Esophagus squamous epithelium (tissue), 5 donors: ENCODE data around the gene ITGB2. TPM values are rescaled to one million over a fixed set of nuclear protein-coding genes. Genes with fewer than 3 reads are reported as not detected.
"Not testable (repeated sequence)": the region's sequence is repeated elsewhere in the genome, so short reads cannot be mapped to it uniquely, and the experiment has no call there.

Experiments
- DNase-seq: peaks from one replicate; lab custom pipeline; 2025; lab: John Stamatoyannopoulos, UW
- H3K27ac ChIP-seq, 4 donors: fragments of 200-600 bp; sonication (generic); one replicate each; pipeline ENCODE4 v1.5.1; 2016 to 2019; ENCODE audit warnings: mild to moderate bottlenecking in 1 of 4
- H3K27me3 ChIP-seq, 4 donors: fragments of 200-600 bp; sonication (generic); 1 replicate in 3 of 4; 2 replicates in 1 of 4; pipeline versions ENCODE4 v1.5.1 to v1.6.0; 2017 to 2021; ENCODE audit warnings: antibody characterized with exemption in 1 of 4
- H3K36me3 ChIP-seq, 3 donors: fragments of 200-600 bp; sonication (generic); one replicate each; pipeline ENCODE4 v1.5.1; 2016 to 2019
- H3K4me1 ChIP-seq, 3 donors: fragments of 200-600 bp; sonication (generic); one replicate each; pipeline ENCODE4 v1.5.1; 2017 to 2019
- H3K4me3 ChIP-seq, 4 donors: fragments of 200-600 bp; sonication (generic); 1 replicate in 3 of 4; 2 replicates in 1 of 4; pipeline ENCODE4 v1.5.1; 2016 to 2019; ENCODE audit warnings: mild to moderate bottlenecking in 2 of 4, moderate library complexity in 1 of 4
- H3K9me3 ChIP-seq, 3 donors: fragments of 200-600 bp; sonication (generic); one replicate each; pipeline ENCODE4 v1.5.1; 2016 to 2019
- POLR2A ChIP-seq, 4 donors: fragments of 450-650 bp; IDR thresholded peaks; one replicate each; pipeline ENCODE4 v1.6.1; 2017; ENCODE audit warnings: antibody characterized with exemption in 4 of 4, mild to moderate bottlenecking in 4 of 4, moderate library complexity in 3 of 4
- WGBS, 2 donors: methylation state at CpG; one replicate each; pipeline ENCODE4 v1.1.5; 2018; 5-methylcytosine and 5-hydroxymethylcytosine counted together
- intact Hi-C: fragments of 100-400 bp; cut with DNase I; formaldehyde crosslinking; loops from one replicate; pipeline ENCODE4 v1.15.0; 2022
- total RNA-seq, 4 donors: library from RNA; depleted of rRNA; stranded (reverse); fragments of >200 nt; gene quantifications; one replicate each; pipeline ENCODE4 v1.1.0, GENCODE V29; 2016
- TF ChIP-seq, protein P1 (sequence below), 6 experiments: fragments of 450-650 bp in 4 of 6; fragments of 200-600 bp in 2 of 6; sonication (generic) in 2 of 6; IDR thresholded peaks; one replicate each; pipeline ENCODE4 v1.5.1; 2016 to 2019; ENCODE audit warnings: antibody characterized with exemption in 6 of 6, mild to moderate bottlenecking in 4 of 6, moderate library complexity in 4 of 6
- donor health status: DM: yes; HTN: yes; CAD: no.

The ITGB2 gene
- total RNA-seq, 4 donors from 2014 or later, result 6.6 to 47.1 (median 18.5) TPM

DNA sequence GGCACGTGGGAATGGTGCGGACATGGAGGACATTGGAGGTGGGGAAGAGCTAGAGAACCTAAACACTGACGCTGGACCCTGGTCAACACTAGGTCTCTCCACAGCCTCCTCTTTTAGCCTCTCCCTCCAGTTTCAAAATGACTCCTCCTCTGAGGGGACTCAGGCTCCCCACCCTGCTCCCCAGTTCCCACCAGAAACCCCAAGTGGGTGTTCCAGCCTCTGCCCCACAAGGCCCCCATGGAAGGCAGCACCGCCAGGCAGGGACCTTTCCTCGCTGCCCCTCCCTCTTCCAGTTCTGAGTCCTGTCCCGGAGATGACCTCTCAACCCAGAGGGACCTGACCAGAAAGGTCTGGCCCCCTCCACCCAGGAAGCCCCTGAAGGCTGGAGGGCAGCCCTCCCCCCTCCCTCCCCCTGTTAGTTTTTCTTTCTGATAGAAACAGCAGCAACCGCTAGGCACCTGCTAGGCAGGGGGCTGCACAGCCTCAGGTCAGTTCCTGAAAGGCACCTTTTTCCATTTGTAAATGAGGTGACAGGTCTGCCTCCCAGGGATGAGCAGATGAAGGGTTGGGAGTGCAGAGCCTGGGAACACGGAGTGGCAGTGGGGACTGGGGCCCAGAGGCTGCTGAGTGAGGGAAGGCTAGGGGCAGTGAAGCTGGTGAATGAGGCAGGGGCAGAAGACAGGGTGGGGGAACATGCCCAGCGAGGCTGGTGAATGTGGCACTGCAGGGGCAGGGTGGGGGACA lies 9.3 kb upstream of the ITGB2 start:
- intact Hi-C loops, result loop anchor here (5.0 kb wide), 2 partner anchors 38 to 133 kb away; no protein-coding TSS in a partner anchor
- no peak for DNase-seq

DNA sequence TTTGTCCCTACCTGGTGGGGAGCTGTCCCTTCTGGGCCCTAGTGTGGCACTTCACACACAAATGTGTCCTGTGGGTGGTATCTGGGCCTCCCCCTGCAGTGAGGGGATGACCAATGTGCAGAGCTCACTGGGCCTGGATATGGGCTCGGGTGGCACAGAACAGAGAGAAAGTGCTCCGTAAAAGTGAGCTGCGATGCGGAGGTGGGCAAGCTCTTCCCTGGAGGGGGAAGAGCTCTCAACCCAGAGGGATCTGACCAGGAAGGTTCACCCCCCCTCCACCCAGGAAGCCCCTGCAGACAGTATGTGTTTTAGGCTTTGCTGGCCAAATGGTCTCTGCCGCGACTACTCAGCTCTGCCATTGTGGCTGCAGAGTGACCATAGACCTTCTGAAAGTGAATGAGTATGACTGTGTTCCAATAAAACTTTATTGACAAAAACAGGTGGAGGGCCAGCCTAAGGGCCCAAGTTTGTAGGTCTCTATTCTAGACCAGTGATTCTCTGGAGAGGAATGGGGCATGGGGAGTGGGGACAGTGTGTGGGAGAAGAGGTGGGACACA lies 8.6 kb upstream of the ITGB2 start:
- no peak for DNase-seq
- TF ChIP-seq POLR2A (IDR thresholded peaks at IDR 0.05), result no peak
- TF ChIP-seq, protein P1, sequence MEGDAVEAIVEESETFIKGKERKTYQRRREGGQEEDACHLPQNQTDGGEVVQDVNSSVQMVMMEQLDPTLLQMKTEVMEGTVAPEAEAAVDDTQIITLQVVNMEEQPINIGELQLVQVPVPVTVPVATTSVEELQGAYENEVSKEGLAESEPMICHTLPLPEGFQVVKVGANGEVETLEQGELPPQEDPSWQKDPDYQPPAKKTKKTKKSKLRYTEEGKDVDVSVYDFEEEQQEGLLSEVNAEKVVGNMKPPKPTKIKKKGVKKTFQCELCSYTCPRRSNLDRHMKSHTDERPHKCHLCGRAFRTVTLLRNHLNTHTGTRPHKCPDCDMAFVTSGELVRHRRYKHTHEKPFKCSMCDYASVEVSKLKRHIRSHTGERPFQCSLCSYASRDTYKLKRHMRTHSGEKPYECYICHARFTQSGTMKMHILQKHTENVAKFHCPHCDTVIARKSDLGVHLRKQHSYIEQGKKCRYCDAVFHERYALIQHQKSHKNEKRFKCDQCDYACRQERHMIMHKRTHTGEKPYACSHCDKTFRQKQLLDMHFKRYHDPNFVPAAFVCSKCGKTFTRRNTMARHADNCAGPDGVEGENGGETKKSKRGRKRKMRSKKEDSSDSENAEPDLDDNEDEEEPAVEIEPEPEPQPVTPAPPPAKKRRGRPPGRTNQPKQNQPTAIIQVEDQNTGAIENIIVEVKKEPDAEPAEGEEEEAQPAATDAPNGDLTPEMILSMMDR (IDR thresholded peaks at IDR 0.05), result no peak
- Histone ChIP-seq H3K9me3 (no peaks in the 10 kb centered on the region), H3K4me3 (no peak overlapping the region), H3K27ac (no peak overlapping the region), H3K4me1 (peaks cover 53 to 75% (median 53%) of the 10 kb centered on the region in 3 donors), H3K36me3 (no peaks in the 10 kb centered on the region), H3K27me3 (peaks cover 11 to 81% (median 22%) of the 10 kb centered on the region in 4 donors)
- no CpG with 5 or more reads among the region's 6 CpGs for WGBS, 2 donors
- intact Hi-C loops, result loop anchor here (5.0 kb wide), 1 partner anchor 132 kb away; no protein-coding TSS in a partner anchor

More for the DNA sequence above, 9.3 kb upstream of the ITGB2 start:
- Histone ChIP-seq H3K27ac (peak overlapping the region in 1 of 4 donors; percentile 50), H3K9me3 (no peaks in the 10 kb centered on the region), H3K27me3 (peaks cover 11 to 88% (median 22%) of the 10 kb centered on the region in 4 donors), H3K4me1 (peaks cover 51 to 69% (median 53%) of the 10 kb centered on the region in 3 donors), H3K36me3 (no peaks in the 10 kb centered on the region), H3K4me3 (no peak overlapping the region)
- WGBS, 2 donors, result 70 to 81% methylated on average over 4 to 8 of the region's 9 CpGs
- no peak for TF ChIP-seq POLR2A (IDR thresholded peaks at IDR 0.05)
- TF ChIP-seq, protein P1 (IDR thresholded peaks at IDR 0.05), result no peak

DNA sequence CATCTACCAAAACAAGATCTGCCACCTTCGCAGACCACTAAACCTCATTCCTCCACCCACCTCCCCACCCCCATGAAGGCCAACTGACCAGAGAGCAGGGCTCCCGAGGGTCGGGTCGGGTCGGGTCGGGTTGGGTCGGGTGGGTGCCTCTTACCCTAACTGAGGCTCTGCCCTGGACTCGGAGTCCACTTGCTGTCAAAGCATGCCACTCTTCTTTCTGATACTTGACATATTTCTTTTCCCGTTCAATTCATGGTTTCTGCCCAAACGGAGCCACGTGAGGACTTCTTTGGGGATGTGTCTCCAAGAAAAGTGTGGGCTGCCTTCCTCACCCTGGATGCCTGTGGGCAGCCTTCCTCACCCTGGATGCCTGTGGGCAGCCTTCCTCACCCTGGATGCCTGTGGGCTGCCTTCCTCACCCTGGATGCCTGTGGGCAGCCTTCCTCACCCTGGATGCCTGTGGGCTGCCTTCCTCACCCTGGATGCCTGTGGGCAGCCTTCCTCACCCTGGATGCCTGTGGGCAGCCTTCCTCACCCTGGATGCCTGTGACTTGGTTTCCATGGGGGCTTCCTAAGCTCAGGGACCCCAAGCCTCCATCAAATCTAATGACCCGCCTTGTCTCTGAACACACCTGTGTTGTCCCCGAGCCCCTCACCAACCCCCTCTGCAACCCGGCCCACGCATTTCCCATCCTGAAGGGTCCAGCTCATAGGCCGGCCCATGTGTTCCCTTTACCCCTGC lies 8.0 kb upstream of the ITGB2 start:
- H3K9me3 ChIP-seq, DNase-seq, H3K36me3 ChIP-seq: not testable (repeated sequence)
- peaks cover 53 to 75% (median 53%) of the 10 kb centered on the region in 3 donors for H3K4me1 ChIP-seq
- WGBS, 2 donors, result 61 to 72% methylated on average over 10 to 12 of the region's 16 CpGs
- peak overlapping the region in 2 of 4 donors; percentile 42 to 65 for H3K27ac ChIP-seq
- peak overlapping the region in 1 of 4 donors; percentile 48 for H3K4me3 ChIP-seq
- intact Hi-C loops, result loop anchor here (5.0 kb wide), 1 partner anchor 131 kb away; no protein-coding TSS in a partner anchor
- peaks cover 11 to 75% (median 21%) of the 10 kb centered on the region in 4 donors for H3K27me3 ChIP-seq

DNA sequence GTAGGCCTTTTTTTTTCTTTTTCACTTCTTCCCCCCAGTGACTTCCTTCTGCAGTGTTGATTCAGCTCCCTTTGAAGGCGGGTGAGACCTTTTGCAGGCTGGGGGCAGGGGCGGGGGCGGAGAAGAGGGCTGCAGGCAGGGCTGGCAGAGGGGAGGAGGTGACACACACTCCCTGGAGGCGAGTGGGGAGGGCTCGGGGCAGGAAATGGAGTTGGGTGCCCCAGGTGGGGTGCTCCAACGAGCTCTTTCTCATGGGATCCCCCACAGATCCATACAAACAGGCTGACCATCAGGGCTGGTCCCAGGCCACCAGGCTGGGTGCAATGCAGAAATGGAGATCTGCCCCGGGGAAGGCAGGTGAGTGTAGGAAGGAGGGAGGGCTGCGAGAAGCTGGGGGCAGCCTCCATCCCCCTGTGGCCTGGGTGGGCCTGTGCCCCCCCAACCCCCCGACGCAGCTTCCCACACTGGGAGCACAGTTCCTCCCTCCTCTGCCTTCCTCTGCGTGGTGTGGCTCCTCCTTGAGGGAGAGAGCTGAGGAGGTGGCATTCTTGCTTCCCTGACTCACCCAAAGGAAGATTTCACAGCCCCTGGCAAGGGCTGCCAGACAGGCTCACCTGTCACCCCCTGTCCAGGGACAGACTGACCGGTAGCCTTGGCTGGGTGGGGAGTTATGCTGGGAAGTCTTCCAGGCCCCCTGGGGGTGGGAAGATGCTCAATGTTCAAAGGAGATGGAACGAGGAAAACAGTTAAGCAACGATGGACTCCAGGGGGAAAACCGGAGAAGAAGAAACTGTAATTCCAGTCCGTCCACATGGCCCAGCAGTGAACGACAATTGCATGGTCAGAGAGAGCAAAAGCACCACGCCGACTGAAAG lies 7.1 kb upstream of the ITGB2 start:
- Histone ChIP-seq H3K9me3 (no peaks in the 10 kb centered on the region), H3K27me3 (peaks cover 11 to 67% (median 17%) of the 10 kb centered on the region in 4 donors), H3K4me3 (peak overlapping the region in 2 of 4 donors; percentile 16 to 48), H3K27ac (peak overlapping the region; percentile 31 to 65 (median 44)), H3K4me1 (peaks cover 50 to 70% (median 50%) of the 10 kb centered on the region in 3 donors), H3K36me3 (no peaks in the 10 kb centered on the region)
- 6 to 14% methylated on average over 12 to 13 of the region's 19 CpGs for WGBS, 2 donors
- no peak for TF ChIP-seq POLR2A (IDR thresholded peaks at IDR 0.05)
- TF ChIP-seq, protein P1 (IDR thresholded peaks at IDR 0.05), result peak in 1 of 6 experiments; percentile 9
- no peak for DNase-seq
- intact Hi-C loops, result loop anchor here (5.0 kb wide), 1 partner anchor 131 kb away; no protein-coding TSS in a partner anchor

DNA sequence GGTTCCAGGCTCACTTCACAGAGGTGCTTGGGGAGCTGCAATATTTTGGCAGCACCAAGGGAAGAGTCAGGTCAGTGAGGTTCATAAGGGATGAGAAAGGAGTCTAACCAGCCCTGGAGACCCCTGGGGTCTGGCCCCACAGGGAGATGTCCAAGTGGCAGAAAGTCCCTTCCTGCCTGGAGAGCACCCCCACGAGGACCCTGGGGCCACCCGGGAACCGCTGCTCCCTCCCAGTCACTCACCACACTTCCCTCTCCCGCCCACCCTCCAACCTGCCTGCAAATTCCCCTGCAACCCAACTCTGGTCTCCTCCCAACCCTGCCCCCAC lies 6.5 kb upstream of the ITGB2 start:
- no peak for TF ChIP-seq POLR2A (IDR thresholded peaks at IDR 0.05)
- TF ChIP-seq, protein P1 (IDR thresholded peaks at IDR 0.05), result no peak
- no peaks in the 10 kb centered on the region for H3K9me3 ChIP-seq
- intact Hi-C loops, result loop anchor here (5.0 kb wide), 1 partner anchor 130 kb away; no protein-coding TSS in a partner anchor
- H3K4me3 ChIP-seq, result no peak overlapping the region
- 7 to 12% methylated on average over 4 of the region's 4 CpGs for WGBS, 2 donors
- DNase-seq, result no peak
- H3K36me3 ChIP-seq, result no peaks in the 10 kb centered on the region
- H3K27me3 ChIP-seq, result peaks cover 8 to 63% (median 15%) of the 10 kb centered on the region in 4 donors
- H3K4me1 ChIP-seq, result peaks cover 44 to 64% (median 47%) of the 10 kb centered on the region in 3 donors
- H3K27ac ChIP-seq, result peak overlapping the region in 3 of 4 donors; percentile 39 to 64 (median 47)
